Neutrophil (primary cell): ENCODE data around the gene CPD.
A peak's percentile ranks its signal among the peaks of the same experiment; 100 is the strongest.
"Not testable (repeated sequence)": the region's sequence is repeated elsewhere in the genome, so short reads cannot be mapped to it uniquely, and the experiment has no call there.

Experiments
- H3K27ac ChIP-seq: fragments of 200-600 bp; sonication (generic); 2 replicates; pipeline ENCODE4 v1.5.1; 2016; ENCODE audit warnings: mild to moderate bottlenecking, moderate library complexity
- H3K27me3 ChIP-seq: fragments of 200-600 bp; sonication (generic); 2 replicates; pipeline ENCODE4 v1.6.0; 2016; ENCODE audit warnings: mild to moderate bottlenecking
- H3K36me3 ChIP-seq: fragments of 200-600 bp; sonication (generic); 2 replicates; pipeline ENCODE4 v1.5.1; 2017
- H3K4me1 ChIP-seq, 2 experiments: fragments of 200-600 bp in 1 of 2; sonication (generic) in 1 of 2; 1 replicate in 1 of 2; 2 replicates in 1 of 2; pipeline versions ENCODE4 v1.5.1 to v1.6.1; 2013 to 2016; ENCODE audit warnings: low read depth in 1 of 2, low read length in 1 of 2, mild to moderate bottlenecking in 1 of 2, moderate library complexity in 1 of 2; ENCODE audit not compliant: control insufficient read depth in 1 of 2, insufficient read depth in 1 of 2
- H3K4me3 ChIP-seq, 2 experiments: fragments of 200-600 bp in 1 of 2; sonication (generic) in 1 of 2; 1 replicate in 1 of 2; 2 replicates in 1 of 2; pipeline ENCODE4 v1.5.1; 2013 to 2016; ENCODE audit warnings: low read depth in 1 of 2, low read length in 1 of 2, mild to moderate bottlenecking in 1 of 2, moderate library complexity in 1 of 2
- H3K9me3 ChIP-seq: fragments of 200-600 bp; sonication (generic); 2 replicates; pipeline ENCODE4 v1.5.1; 2016
- TF ChIP-seq, protein P1 (sequence below): fragments of 200-600 bp; sonication (generic); IDR thresholded peaks from 2 replicates; pipeline ENCODE4 v1.5.1; 2016; ENCODE audit warnings: antibody characterized with exemption

CPD gene

DNA sequence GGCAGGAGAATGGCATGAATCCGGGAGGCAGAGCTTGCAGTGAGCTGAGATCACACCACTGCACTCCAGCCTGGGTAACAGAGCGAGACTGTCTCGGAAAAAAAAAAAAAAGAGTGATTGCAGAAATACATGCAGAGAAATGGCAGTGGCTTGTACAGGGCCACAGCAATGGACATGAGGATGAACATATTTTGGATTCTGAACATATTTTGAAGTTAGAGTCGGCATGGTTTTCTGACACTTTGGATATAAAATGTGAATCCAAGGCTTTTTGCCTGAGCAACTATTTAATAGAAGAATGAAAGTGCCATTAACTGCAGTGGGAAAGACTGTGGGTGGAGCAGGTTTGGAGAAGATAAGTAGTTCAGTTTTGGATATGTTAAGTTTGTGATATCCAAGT, 35.8 kb downstream of the CPD start:
- Histone ChIP-seq H3K9me3 (no peaks in the 10 kb centered on the region), H3K4me1 (peaks cover 10 to 14% of the 10 kb centered on the region in 2 experiments), H3K36me3 (no peaks in the 10 kb centered on the region), H3K4me3 (no peak overlapping the region), H3K27ac (no peak overlapping the region), H3K27me3 (no peaks in the 10 kb centered on the region)
- TF ChIP-seq, protein P1, sequence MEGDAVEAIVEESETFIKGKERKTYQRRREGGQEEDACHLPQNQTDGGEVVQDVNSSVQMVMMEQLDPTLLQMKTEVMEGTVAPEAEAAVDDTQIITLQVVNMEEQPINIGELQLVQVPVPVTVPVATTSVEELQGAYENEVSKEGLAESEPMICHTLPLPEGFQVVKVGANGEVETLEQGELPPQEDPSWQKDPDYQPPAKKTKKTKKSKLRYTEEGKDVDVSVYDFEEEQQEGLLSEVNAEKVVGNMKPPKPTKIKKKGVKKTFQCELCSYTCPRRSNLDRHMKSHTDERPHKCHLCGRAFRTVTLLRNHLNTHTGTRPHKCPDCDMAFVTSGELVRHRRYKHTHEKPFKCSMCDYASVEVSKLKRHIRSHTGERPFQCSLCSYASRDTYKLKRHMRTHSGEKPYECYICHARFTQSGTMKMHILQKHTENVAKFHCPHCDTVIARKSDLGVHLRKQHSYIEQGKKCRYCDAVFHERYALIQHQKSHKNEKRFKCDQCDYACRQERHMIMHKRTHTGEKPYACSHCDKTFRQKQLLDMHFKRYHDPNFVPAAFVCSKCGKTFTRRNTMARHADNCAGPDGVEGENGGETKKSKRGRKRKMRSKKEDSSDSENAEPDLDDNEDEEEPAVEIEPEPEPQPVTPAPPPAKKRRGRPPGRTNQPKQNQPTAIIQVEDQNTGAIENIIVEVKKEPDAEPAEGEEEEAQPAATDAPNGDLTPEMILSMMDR: no peak

GRCh38 chr17:30415491-30415890, 36.8 kb downstream of the CPD start:
- TF ChIP-seq, protein P1: no peak
- no peak overlapping the region for H3K4me3 ChIP-seq

GRCh38 chr17:30418070-30418469, 39.3 kb downstream of the CPD start:
- Histone ChIP-seq H3K36me3 (peaks cover 24% of the 10 kb centered on the region), H3K4me1 (peaks cover 31% of the 10 kb centered on the region in 2 experiments)
- H3K27me3 ChIP-seq, H3K4me3 ChIP-seq, H3K27ac ChIP-seq, H3K9me3 ChIP-seq: not testable (repeated sequence)

More at GRCh38 chr17:30415491-30415890, 36.8 kb downstream of the CPD start:
- Histone ChIP-seq H3K27me3 (no peaks in the 10 kb centered on the region), H3K27ac (no peak overlapping the region), H3K4me1 (peaks cover 10 to 14% of the 10 kb centered on the region in 2 experiments), H3K9me3 (no peaks in the 10 kb centered on the region), H3K36me3 (no peaks in the 10 kb centered on the region)

GRCh38 chr17:30421592-30421991, 42.9 kb downstream of the CPD start:
- Histone ChIP-seq H3K27ac (peak overlapping the region; percentile 66), H3K36me3 (peaks cover 56% of the 10 kb centered on the region), H3K4me3 (no peak overlapping the region), H3K9me3 (no peaks in the 10 kb centered on the region), H3K4me1 (peaks cover 31 to 35% of the 10 kb centered on the region in 2 experiments), H3K27me3 (no peaks in the 10 kb centered on the region)
- TF ChIP-seq, protein P1: no peak

- TF ChIP-seq, protein P1: no peak
- peak overlapping the region; percentile 66 for H3K27ac ChIP-seq
These were observed 43.4 kb downstream of the CPD start for GRCh38 chr17:30422171-30422570.

DNA sequence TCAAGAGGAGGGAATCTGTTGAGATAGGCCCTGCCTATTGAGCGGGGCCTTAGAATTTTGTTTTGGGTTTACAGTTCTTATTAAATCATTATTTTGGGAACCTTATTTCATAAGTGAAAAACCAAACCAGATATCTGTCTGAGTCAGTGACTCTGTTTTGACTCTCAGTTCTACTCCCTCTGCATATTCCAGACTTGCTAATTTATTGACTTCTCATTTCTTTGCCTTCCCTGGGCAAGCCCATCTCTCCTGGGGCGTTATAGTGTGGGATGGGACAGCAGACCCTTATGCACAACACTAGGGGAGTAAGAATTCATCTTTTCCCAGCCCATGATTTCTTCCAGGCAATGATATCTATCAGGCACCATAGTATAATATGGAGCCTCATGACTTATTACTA, 45.7 kb downstream of the CPD start:
- Histone ChIP-seq H3K27me3 (no peaks in the 10 kb centered on the region), H3K4me3 (no peak overlapping the region), H3K27ac (no peak overlapping the region), H3K9me3 (no peaks in the 10 kb centered on the region), H3K4me1 (peaks cover 17 to 24% of the 10 kb centered on the region in 2 experiments), H3K36me3 (peaks cover 81% of the 10 kb centered on the region)
- TF ChIP-seq, protein P1: no peak

More at GRCh38 chr17:30422171-30422570, 43.4 kb downstream of the CPD start:
- peaks cover 31 to 35% of the 10 kb centered on the region in 2 experiments for H3K4me1 ChIP-seq
- no peaks in the 10 kb centered on the region for H3K9me3 ChIP-seq
- H3K36me3 ChIP-seq: peaks cover 62% of the 10 kb centered on the region
- H3K4me3 ChIP-seq: no peak overlapping the region
- no peaks in the 10 kb centered on the region for H3K27me3 ChIP-seq
